HepG2 (cell line): ENCODE data around the gene RBM44. TPM values are rescaled to one million over a fixed set of nuclear protein-coding genes. Genes with fewer than 3 reads are reported as not detected.

Experiments used
- ARID5B ChIP-seq: IDR thresholded peaks from 2 replicates; pipeline ENCODE4 v1.4.0; 2020; ENCODE audit warnings: mild to moderate bottlenecking, missing genetic modification reagents
- HMGXB4 ChIP-seq, 2 experiments: sonication (generic) in 1 of 2; formaldehyde crosslinking in 1 of 2; IDR thresholded peaks; 2 replicates each; pipeline versions ENCODE4 v1.4.0 to v1.6.1; 2018 to 2020; ENCODE audit warnings: missing genetic modification reagents in 2 of 2, borderline replicate concordance in 1 of 2, low read depth in 1 of 2, mild to moderate bottlenecking in 1 of 2, missing biosample characterization in 1 of 2
- KLF12 ChIP-seq: sonication (generic); formaldehyde crosslinking; IDR thresholded peaks from 2 replicates; pipeline ENCODE4 v1.4.0; 2020; ENCODE audit warnings: missing genetic modification reagents, borderline replicate concordance
- MBNL3 ChIP-seq: fragments of 250-450 bp; sonication (Bioruptor Pico); conservative IDR thresholded peaks from 2 replicates; pipeline ENCODE4 v1.8.0; 2022; ENCODE audit warnings: mild to moderate bottlenecking, inconsistent platforms
- PHF8 ChIP-seq: sonication (generic); formaldehyde crosslinking; IDR thresholded peaks from 2 replicates; pipeline ENCODE4 v1.5.0; 2020; ENCODE audit warnings: missing genetic modification reagents
- RCOR2 ChIP-seq: IDR thresholded peaks from 2 replicates; pipeline ENCODE4 v1.6.1; 2016; ENCODE audit warnings: missing biosample characterization, missing genetic modification reagents
- REXO4 ChIP-seq: sonication (generic); formaldehyde crosslinking; IDR thresholded peaks from 2 replicates; pipeline ENCODE4 v1.8.0; 2022; ENCODE audit warnings: missing genetic modification reagents, mild to moderate bottlenecking, borderline replicate concordance
- RNF2 ChIP-seq: fragments of 450-650 bp; conservative IDR thresholded peaks from 2 replicates; pipeline ENCODE4 v1.6.1; 2016; ENCODE audit warnings: low read depth
- ZBED4 ChIP-seq: sonication (generic); formaldehyde crosslinking; IDR thresholded peaks from 2 replicates; pipeline ENCODE4 v1.4.0; 2020; ENCODE audit warnings: missing genetic modification reagents, borderline replicate concordance
- ZNF143 ChIP-seq: sonication (generic); formaldehyde crosslinking; IDR thresholded peaks from 2 replicates; pipeline ENCODE4 v1.4.0; 2020; ENCODE audit warnings: missing genetic modification reagents
- ZNF597 ChIP-seq: sonication (generic); formaldehyde crosslinking; IDR thresholded peaks from 2 replicates; pipeline ENCODE4 v1.5.0; 2020; ENCODE audit warnings: missing genetic modification reagents
- ZNF777 ChIP-seq: sonication (generic); formaldehyde crosslinking; IDR thresholded peaks from 2 replicates; pipeline ENCODE4 v1.4.0; 2020; ENCODE audit warnings: missing genetic modification reagents
- polyA plus RNA-seq, 8 experiments: library from polyadenylated mRNA; depleted of rRNA in 3 of 8; stranded (reverse) in 7 of 8; unstranded in 1 of 8; fragments of >200 nt; fragmentation: Illumina TruSeq in 4 of 8; extraction: Trizol in 4 of 8; gene quantifications; 2 replicates each; pipeline versions ENCODE4 v1.2.1 to v1.2.3, GENCODE V29; 2011 to 2016; ENCODE audit warnings: low read depth in 4 of 8, missing spikeins in 1 of 8, mixed read lengths in 1 of 8; ENCODE audit not compliant: insufficient read depth in 1 of 8
- total RNA-seq, 5 experiments: library from RNA; depleted of rRNA; stranded (reverse); fragments of >200 nt; fragmentation: Illumina TruSeq; extraction: Trizol; gene quantifications; 2 replicates each; pipeline ENCODE4 v1.2.3, GENCODE V29; 2016; ENCODE audit warnings: low read depth in 1 of 5

RBM44 gene
- total and polyA plus RNA-seq, 2 of the 13 experiments (the other 11 are each of a cell fraction or from before 2014, with no cell fraction given) = 0.13 to 0.50 TPM

- TF ChIP-seq ARID5B (peak; percentile 19; the same call in 1 of the 2 replicates), KLF12 (no peak), REXO4 (no peak), RCOR2 (CRISPR knock-in tag) (no peak), PHF8 (CRISPR knock-in tag) (peak; percentile 26; the same call in 1 of the 2 replicates), ZBED4 (CRISPR knock-in tag) (0 out of 2 replicates have a peak, but pooled peaks have one; percentile 18), MBNL3 (CRISPR knock-in tag) (no peak), ZNF143 (CRISPR knock-in tag) (no peak), ZNF597 (CRISPR knock-in tag) (no peak), ZNF777 (CRISPR knock-in tag) (no peak; the same call in 1 of the 2 replicates), HMGXB4 (CRISPR knock-in tag; IDR thresholded peaks at IDR 0.05; ENCODE audit: borderline replicate concordance in 1 of 2, low read depth in 1 of 2) (no peak), RNF2 (0 out of 2 replicates have a peak, but pooled peaks have one; percentile 43)
Observed at GRCh38 chr2:237859533-237860272, 61.1 kb downstream of the RBM44 start, which contains the start of gene RAMP1 (continued).
